Measurements from ENCODE around the gene HIGD1C. TPM values are rescaled to one million over a fixed set of nuclear protein-coding genes. Genes with fewer than 3 reads are reported as not detected.

The HIGD1C gene
- total RNA-seq, 3 donors from 2014 or later, result not detected

DNA sequence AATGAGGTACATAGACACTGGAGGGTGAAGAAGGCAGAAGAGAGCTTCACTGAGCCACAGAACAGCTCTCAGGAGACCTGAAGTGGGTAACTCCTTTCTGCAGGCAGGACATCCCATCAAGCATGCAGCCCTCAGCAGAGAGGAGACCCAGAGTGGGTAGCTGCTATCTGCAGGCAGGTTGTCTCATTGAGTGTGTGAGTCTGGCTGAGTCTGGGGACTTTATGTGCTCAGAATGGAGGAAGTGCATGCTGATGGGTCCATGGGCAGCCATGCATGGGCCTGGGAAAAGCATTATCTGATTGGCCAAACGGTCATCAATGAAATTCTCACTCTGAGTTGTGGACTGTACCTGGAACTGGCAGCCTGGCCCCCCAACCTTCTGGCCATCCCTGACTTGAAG, 14.7 kb upstream of the HIGD1C start:
- no peak for DNase-seq (ENCODE audit: low spot score in 2 of 2)
- H3K27me3 ChIP-seq, result no peaks in the 10 kb centered on the region
- H3K4me3 ChIP-seq, result no peak overlapping the region
- no peak overlapping the region for H3K27ac ChIP-seq
- intact Hi-C loops (cut with DNase I; ENCODE audit: low total_unique reads), result no loop called here
- no peaks in the 10 kb centered on the region for H3K36me3 ChIP-seq
- peaks cover 9 to 15% of the 10 kb centered on the region in 2 donors for H3K4me1 ChIP-seq
- peaks cover 9 to 14% of the 10 kb centered on the region in 2 donors for H3K9me3 ChIP-seq
- TF ChIP-seq, protein P1, sequence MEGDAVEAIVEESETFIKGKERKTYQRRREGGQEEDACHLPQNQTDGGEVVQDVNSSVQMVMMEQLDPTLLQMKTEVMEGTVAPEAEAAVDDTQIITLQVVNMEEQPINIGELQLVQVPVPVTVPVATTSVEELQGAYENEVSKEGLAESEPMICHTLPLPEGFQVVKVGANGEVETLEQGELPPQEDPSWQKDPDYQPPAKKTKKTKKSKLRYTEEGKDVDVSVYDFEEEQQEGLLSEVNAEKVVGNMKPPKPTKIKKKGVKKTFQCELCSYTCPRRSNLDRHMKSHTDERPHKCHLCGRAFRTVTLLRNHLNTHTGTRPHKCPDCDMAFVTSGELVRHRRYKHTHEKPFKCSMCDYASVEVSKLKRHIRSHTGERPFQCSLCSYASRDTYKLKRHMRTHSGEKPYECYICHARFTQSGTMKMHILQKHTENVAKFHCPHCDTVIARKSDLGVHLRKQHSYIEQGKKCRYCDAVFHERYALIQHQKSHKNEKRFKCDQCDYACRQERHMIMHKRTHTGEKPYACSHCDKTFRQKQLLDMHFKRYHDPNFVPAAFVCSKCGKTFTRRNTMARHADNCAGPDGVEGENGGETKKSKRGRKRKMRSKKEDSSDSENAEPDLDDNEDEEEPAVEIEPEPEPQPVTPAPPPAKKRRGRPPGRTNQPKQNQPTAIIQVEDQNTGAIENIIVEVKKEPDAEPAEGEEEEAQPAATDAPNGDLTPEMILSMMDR (IDR thresholded peaks at IDR 0.05), result no peak
- TF ChIP-seq POLR2AphosphoS5 (IDR thresholded peaks at IDR 0.05) (no peak), POLR2A (IDR thresholded peaks at IDR 0.05) (no peak)

DNA sequence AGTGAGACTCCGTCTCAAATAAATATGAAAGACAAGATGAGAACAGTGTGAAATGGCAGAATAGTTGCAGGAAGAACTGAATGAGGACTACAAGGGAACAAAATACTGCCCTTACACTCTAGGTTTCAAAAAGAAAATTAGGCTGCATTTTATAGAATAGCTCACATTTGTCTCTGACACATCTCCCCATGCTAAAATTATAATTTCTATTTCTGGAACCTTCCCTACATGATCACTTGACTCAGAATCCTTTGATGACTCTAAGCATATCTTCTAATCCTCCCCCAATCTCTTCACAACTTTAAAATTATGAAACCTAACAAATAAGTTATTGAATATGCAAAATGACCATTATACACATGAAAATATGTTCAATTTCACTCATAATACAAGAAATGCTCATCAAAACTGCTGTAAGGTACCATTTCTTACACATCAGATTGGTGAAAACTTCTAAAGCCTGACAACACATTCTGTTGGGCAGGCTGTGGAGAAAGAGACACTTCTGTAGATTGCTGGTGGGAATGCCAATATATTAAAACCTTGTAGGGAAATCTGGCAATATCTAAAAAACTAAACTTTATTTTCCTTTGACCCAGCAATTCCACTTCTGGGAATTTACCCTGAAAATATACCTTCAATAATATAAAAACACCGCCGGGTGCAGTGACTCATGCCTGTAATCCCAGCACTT, 4.3 kb upstream of the HIGD1C start:
- H3K4me1 ChIP-seq, result no peaks in the 10 kb centered on the region
- DNase-seq (ENCODE audit: low spot score in 2 of 2), result no peak
- no peak overlapping the region for H3K27ac ChIP-seq
- no peaks in the 10 kb centered on the region for H3K9me3 ChIP-seq
- TF ChIP-seq POLR2AphosphoS5 (IDR thresholded peaks at IDR 0.05) (no peak), POLR2A (IDR thresholded peaks at IDR 0.05) (no peak)
- TF ChIP-seq, protein P1 (IDR thresholded peaks at IDR 0.05), result no peak
- no peaks in the 10 kb centered on the region for H3K36me3 ChIP-seq
- H3K4me3 ChIP-seq, result no peak overlapping the region
- intact Hi-C loops (cut with DNase I; ENCODE audit: low total_unique reads), result no loop called here
- no peaks in the 10 kb centered on the region for H3K27me3 ChIP-seq

DNA sequence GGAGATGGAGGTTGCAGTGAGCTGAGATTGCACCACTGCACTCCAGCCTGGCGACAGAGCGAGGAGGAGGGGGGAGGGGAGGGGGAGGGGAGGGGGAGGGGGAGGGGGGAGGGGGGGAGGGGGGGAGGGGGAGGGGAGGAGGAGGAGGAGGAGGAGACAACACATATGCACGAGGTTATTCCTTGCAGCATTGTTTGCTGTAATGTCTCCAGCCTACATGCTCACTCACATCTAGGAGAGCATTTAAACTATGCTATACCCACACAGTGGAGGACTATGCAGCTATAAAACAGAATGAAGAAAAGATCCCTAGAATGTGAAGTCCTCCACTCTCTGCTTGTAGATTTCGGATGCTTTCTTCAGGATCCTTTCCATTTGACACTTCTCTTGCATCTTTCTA, 3.5 kb upstream of the HIGD1C start:
- no peak for TF ChIP-seq POLR2AphosphoS5 (IDR thresholded peaks at IDR 0.05)

DNA sequence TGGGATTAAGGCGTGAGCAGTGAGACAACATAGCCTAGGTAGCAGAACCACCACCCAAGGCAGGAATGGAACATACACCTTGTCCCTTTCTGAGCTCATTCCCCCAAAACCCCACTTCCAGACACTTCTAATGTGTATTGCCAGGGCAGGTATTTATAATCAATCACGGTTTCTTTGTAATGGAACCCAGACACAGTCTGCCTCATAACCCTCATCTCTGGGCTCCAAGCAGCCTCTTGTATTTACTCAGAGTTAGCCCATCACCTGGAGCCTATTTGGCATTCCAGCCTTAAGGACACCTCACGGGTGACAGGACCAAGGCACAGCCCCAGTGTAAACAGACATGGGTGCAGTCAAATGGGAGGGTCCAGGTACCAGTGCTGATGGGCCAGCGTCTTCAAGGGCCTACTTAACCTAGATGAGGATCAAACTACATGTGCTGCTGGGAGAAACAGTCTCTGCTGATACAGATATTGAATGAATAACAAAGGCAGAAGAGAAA, 2.5 kb upstream of the HIGD1C start:
- no peaks in the 10 kb centered on the region for H3K9me3 ChIP-seq
- H3K4me3 ChIP-seq, result no peak overlapping the region
- TF ChIP-seq POLR2A (IDR thresholded peaks at IDR 0.05) (no peak), POLR2AphosphoS5 (IDR thresholded peaks at IDR 0.05) (no peak)
- TF ChIP-seq, protein P1 (IDR thresholded peaks at IDR 0.05), result no peak
- no peaks in the 10 kb centered on the region for H3K4me1 ChIP-seq
- H3K27me3 ChIP-seq, result no peaks in the 10 kb centered on the region
- no peaks in the 10 kb centered on the region for H3K36me3 ChIP-seq
- intact Hi-C loops (cut with DNase I; ENCODE audit: low total_unique reads), result no loop called here
- no peak overlapping the region for H3K27ac ChIP-seq
- DNase-seq (ENCODE audit: low spot score in 2 of 2), result no peak

More for the DNA sequence above, 3.5 kb upstream of the HIGD1C start:
- Histone ChIP-seq H3K27me3 (no peaks in the 10 kb centered on the region), H3K4me3 (no peak overlapping the region), H3K36me3 (no peaks in the 10 kb centered on the region), H3K9me3 (no peaks in the 10 kb centered on the region), H3K4me1 (no peaks in the 10 kb centered on the region), H3K27ac (no peak overlapping the region)
- no peak for DNase-seq (ENCODE audit: low spot score in 2 of 2)
- intact Hi-C loops (cut with DNase I; ENCODE audit: low total_unique reads), result no loop called here

DNA sequence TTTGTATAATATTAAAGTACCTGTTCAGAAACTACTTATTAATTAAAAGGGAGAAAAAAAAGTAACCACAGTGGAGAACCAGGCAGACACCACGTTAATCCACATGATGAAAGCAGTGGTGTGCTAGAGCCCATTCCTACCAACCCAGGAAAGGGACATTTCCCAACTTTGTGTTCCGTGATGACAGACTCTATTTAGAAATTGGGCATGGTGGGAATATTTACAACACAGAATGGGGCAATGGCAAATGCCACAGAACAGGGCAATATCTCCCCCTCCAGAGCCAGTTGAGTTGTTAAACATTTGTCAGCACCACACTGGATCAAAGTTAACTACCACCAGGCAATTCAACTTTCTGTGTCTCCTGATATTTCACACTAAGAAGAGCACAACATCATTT, 1.2 kb upstream of the HIGD1C start:
- Histone ChIP-seq H3K36me3 (no peaks in the 10 kb centered on the region), H3K4me3 (no peak overlapping the region), H3K4me1 (no peaks in the 10 kb centered on the region), H3K9me3 (no peaks in the 10 kb centered on the region), H3K27ac (no peak overlapping the region), H3K27me3 (no peaks in the 10 kb centered on the region)
- DNase-seq (ENCODE audit: low spot score in 2 of 2), result no peak
- intact Hi-C loops (cut with DNase I; ENCODE audit: low total_unique reads), result no loop called here
- TF ChIP-seq POLR2A (IDR thresholded peaks at IDR 0.05), result no peak
- TF ChIP-seq POLR2AphosphoS5 (IDR thresholded peaks at IDR 0.05), result no peak
- TF ChIP-seq, protein P1 (IDR thresholded peaks at IDR 0.05), result no peak

Measured in breast epithelium (tissue), 4 donors.